ENCODE results near the gene SPACA6. TPM values are rescaled to one million over a fixed set of nuclear protein-coding genes. Genes with fewer than 3 reads are reported as not detected.

The SPACA6 gene
- total and polyA plus RNA-seq, 9 of the 15 experiments (the other 6 are each of a cell fraction or from before 2014, with no cell fraction given): 1.3 to 17.3 (median 6.2) TPM

GRCh38 chr19:51710163-51710562, 17.0 kb downstream of the SPACA6 start:
- ATAC-seq (no peak), FAIRE-seq (no peak), DNase-seq (ENCODE audit: extremely low read depth in 1 of 4, low spot score in 3 of 4) (no peak)
- H3K9me3 ChIP-seq (replicated peaks; ENCODE audit: control insufficient read depth, insufficient read depth, low read depth, low read length): no peaks in the 10 kb centered on the region
- TF ChIP-seq ZNF584 (CRISPR knock-in tag; IDR thresholded peaks at IDR 0.05; ENCODE audit: low read depth) (no peak), ZNF347 (CRISPR knock-in tag; IDR thresholded peaks at IDR 0.05; ENCODE audit: low read depth) (no peak), SMAD4 (CRISPR knock-in tag; conservative IDR thresholded peaks at IDR 0.05) (no peak), ZNF707 (CRISPR knock-in tag; conservative IDR thresholded peaks at IDR 0.05) (no peak), SNAPC5 (CRISPR knock-in tag; IDR thresholded peaks at IDR 0.05) (no peak), SIN3A (IDR thresholded peaks at IDR 0.05; ENCODE audit: borderline replicate concordance in 2 of 2, control insufficient read depth in 1 of 2, low read depth in 2 of 2, low read length in 2 of 2) (no peak)
- TF ChIP-seq, protein P1, sequence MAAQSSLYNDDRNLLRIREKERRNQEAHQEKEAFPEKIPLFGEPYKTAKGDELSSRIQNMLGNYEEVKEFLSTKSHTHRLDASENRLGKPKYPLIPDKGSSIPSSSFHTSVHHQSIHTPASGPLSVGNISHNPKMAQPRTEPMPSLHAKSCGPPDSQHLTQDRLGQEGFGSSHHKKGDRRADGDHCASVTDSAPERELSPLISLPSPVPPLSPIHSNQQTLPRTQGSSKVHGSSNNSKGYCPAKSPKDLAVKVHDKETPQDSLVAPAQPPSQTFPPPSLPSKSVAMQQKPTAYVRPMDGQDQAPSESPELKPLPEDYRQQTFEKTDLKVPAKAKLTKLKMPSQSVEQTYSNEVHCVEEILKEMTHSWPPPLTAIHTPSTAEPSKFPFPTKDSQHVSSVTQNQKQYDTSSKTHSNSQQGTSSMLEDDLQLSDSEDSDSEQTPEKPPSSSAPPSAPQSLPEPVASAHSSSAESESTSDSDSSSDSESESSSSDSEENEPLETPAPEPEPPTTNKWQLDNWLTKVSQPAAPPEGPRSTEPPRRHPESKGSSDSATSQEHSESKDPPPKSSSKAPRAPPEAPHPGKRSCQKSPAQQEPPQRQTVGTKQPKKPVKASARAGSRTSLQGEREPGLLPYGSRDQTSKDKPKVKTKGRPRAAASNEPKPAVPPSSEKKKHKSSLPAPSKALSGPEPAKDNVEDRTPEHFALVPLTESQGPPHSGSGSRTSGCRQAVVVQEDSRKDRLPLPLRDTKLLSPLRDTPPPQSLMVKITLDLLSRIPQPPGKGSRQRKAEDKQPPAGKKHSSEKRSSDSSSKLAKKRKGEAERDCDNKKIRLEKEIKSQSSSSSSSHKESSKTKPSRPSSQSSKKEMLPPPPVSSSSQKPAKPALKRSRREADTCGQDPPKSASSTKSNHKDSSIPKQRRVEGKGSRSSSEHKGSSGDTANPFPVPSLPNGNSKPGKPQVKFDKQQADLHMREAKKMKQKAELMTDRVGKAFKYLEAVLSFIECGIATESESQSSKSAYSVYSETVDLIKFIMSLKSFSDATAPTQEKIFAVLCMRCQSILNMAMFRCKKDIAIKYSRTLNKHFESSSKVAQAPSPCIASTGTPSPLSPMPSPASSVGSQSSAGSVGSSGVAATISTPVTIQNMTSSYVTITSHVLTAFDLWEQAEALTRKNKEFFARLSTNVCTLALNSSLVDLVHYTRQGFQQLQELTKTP (IDR thresholded peaks at IDR 0.05; ENCODE audit: low read depth in 1 of 2, partially characterized antibody in 2 of 2): no peak
- H3K4me1 ChIP-seq (replicated peaks in 1 of 2; ENCODE audit: control insufficient read depth in 2 of 2, insufficient read depth in 2 of 2, low read length in 2 of 2): peaks cover 2 to 13% of the 10 kb centered on the region in 2 experiments; a peak in 4 of 5 replicates
- POLR2A ChIA-PET: interaction anchor here (0.7 to 1.8 kb wide), 4 partner anchors 10 to 86 kb away, joined by 3 to 4 read pairs (median 3); no protein-coding TSS in a partner anchor
- H3K27ac ChIP-seq (ENCODE audit: extremely low read depth, low read depth, low read length): no peak overlapping the region
- CTCF ChIA-PET (ENCODE audit: low intra/inter-chr PET ratio): no interaction called here
- H3K79me2 ChIP-seq (ENCODE audit: control insufficient read depth, insufficient read depth, low read length): peaks cover 6% of the 10 kb centered on the region
- no peak overlapping the region for H3K9ac ChIP-seq (ENCODE audit: insufficient read depth in 1 of 2, low read depth in 2 of 2, low read length in 2 of 2)
- H3K4me3 ChIP-seq: no peak overlapping the region
- 20% methylated on average over 2 of the region's 2 CpGs for WGBS (ENCODE audit: insufficient coverage, low coverage, missing lambda C conversion rate)
- BruUV-seq (replicated peaks): no TSS peak
- intact Hi-C loops (cut with micrococcal nuclease) (no loop called here), in situ Hi-C loops (cut with MboI) (loop anchor here (5.0 kb wide), 1 partner anchor 67 kb away; no protein-coding TSS in a partner anchor)
- H3K36me3 ChIP-seq (ENCODE audit: control insufficient read depth, insufficient read depth, low read length): peaks cover 17% of the 10 kb centered on the region; the same call in 2 of the 3 replicates
- no peaks in the 10 kb centered on the region for H4K20me1 ChIP-seq (replicated peaks; ENCODE audit: control insufficient read depth, insufficient read depth, low read length)
- no peaks in the 10 kb centered on the region; a peak in 1 of 5 replicates for H3K27me3 ChIP-seq (ENCODE audit: control insufficient read depth in 2 of 2, insufficient read depth in 2 of 2, low read length in 2 of 2)
- H3K4me2 ChIP-seq (ENCODE audit: insufficient read depth, low read length): no peak overlapping the region
- H3K9me1 ChIP-seq (ENCODE audit: control insufficient read depth, insufficient read depth, low read length): no peaks in the 10 kb centered on the region
- no peak overlapping the region for H2AFZ ChIP-seq (ENCODE audit: low read depth, low read length)
